ENCODE results near the gene WNT2.
"Not testable (repeated sequence)": the region's sequence is repeated elsewhere in the genome, so short reads cannot be mapped to it uniquely, and the experiment has no call there.

WNT2 gene

DNA sequence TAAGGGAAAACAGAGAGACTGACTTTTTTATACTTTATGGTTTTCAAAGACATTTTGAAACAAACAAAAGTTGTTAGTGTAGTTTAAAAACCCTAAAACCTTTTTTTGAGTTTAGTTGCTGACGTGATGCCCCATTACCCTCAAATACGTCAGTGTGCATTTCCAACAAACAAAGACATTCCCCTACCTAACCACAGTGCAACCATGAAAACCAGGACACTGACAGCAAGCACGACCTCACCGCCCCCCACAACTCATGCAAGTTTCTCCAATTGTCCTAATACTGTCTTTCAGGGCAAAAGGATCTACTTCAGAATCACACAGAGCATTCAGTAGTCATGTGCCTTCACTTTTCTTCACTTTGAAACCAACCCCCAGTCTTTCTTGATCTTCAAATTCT is 75.0 kb downstream of the WNT2 start:
- Histone ChIP-seq H3K4me3 (no peak overlapping the region), H3K9me3 (ENCODE audit: low read depth, low read length) (no peaks in the 10 kb centered on the region; the same call in 1 of the 2 replicates), H3K27ac (no peak overlapping the region), H3K9ac (ENCODE audit: insufficient read length) (no peak overlapping the region), H3K36me3 (ENCODE audit: insufficient read depth, low read length) (no peaks in the 10 kb centered on the region)
- no peak for DNase-seq (ENCODE audit: low read depth, low spot score)
- TF ChIP-seq POLR2AphosphoS5 (IDR thresholded peaks at IDR 0.05; ENCODE audit: borderline replicate concordance, low read depth, low read length) (no peak), FOXP2 (optimal IDR thresholded peaks at IDR 0.05; ENCODE audit: control extremely low read depth, extremely low read length, insufficient read depth) (no peak), EZH2 (IDR thresholded peaks at IDR 0.05) (no peak)

DNA sequence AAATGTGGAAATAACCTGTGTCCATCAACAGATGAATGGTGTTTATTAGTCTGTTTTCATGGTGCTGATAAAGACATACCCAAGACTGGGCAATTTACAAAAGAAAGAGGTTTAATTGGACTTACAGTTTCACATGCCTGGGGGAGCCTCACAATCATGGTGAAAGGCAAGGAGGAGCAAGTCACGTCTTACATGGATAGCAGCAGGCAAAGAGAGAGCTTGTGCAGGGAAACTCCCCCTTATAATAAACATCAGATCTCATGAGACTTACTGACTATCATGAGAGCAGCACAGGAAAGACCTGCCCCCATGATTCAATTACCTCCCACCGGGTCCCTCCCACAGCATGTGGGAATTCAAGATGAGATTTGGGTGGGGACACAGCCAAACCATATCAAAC is 77.2 kb downstream of the WNT2 start:
- not testable (repeated sequence) for DNase-seq (ENCODE audit: low read depth, low spot score); H3K9ac ChIP-seq (ENCODE audit: insufficient read length); H3K36me3 ChIP-seq (ENCODE audit: insufficient read depth, low read length); H3K9me3 ChIP-seq (ENCODE audit: low read depth, low read length); H3K27ac ChIP-seq; H3K4me3 ChIP-seq

DNA sequence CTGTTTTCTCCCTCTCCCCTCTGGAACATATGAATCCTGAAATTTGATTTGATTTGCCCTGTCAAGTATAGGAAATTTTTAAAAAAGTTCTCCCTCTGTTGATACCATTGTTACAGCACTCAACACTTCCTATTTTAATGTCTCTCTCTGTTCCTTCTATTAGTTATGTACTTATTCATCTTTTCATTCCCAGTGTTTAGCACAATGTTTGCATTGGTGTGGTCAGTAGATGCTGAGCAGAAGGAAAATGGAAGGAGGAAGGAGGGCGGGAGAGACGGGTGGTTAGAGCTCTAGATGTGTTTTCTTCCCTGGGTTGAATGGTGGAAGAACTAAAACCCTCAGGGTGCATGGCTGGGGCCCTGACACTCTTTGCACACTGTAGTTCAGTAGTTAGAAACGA is 79.5 kb downstream of the WNT2 start:
- Histone ChIP-seq H3K27ac (no peak overlapping the region), H3K36me3 (ENCODE audit: insufficient read depth, low read length) (no peaks in the 10 kb centered on the region)
- TF ChIP-seq EZH2 (IDR thresholded peaks at IDR 0.05) = no peak
- no peak for TF ChIP-seq POLR2AphosphoS5 (IDR thresholded peaks at IDR 0.05; ENCODE audit: borderline replicate concordance, low read depth, low read length)
- no peak for TF ChIP-seq FOXP2 (optimal IDR thresholded peaks at IDR 0.05; ENCODE audit: control extremely low read depth, extremely low read length, insufficient read depth)

DNA sequence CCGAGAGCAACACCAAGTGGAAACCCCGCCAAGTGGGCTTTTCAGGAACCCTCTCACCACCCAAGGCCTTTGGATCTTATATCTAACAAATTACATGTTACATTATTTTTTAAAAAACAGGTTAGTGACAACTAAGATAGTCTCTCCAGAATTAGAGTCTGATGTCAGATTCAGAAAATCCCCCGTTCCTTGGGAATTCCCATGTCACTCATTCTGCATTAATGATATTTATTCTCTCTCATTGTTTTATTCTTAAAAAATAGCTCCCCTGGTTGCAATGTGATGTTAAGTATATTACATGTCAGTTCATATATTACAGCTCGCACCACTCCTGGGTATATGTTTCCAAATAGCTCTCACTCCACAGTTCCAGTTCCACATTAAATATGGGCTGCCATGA is 81.8 kb downstream of the WNT2 start:
- no peak for DNase-seq (ENCODE audit: low read depth, low spot score)
- Histone ChIP-seq H3K27ac (no peak overlapping the region), H3K4me3 (no peak overlapping the region), H3K9me3 (ENCODE audit: low read depth, low read length) (no peaks in the 10 kb centered on the region; the same call in 1 of the 2 replicates), H3K9ac (ENCODE audit: insufficient read length) (no peak overlapping the region), H3K36me3 (ENCODE audit: insufficient read depth, low read length) (no peaks in the 10 kb centered on the region)
- TF ChIP-seq FOXP2 (optimal IDR thresholded peaks at IDR 0.05; ENCODE audit: control extremely low read depth, extremely low read length, insufficient read depth) (no peak), EZH2 (IDR thresholded peaks at IDR 0.05) (no peak), POLR2AphosphoS5 (IDR thresholded peaks at IDR 0.05; ENCODE audit: borderline replicate concordance, low read depth, low read length) (no peak)

More for the DNA sequence above, 79.5 kb downstream of the WNT2 start:
- Histone ChIP-seq H3K9ac (ENCODE audit: insufficient read length) (no peak overlapping the region), H3K9me3 (ENCODE audit: low read depth, low read length) (no peaks in the 10 kb centered on the region; the same call in 1 of the 2 replicates), H3K4me3 (no peak overlapping the region)
- no peak for DNase-seq (ENCODE audit: low read depth, low spot score)

DNA sequence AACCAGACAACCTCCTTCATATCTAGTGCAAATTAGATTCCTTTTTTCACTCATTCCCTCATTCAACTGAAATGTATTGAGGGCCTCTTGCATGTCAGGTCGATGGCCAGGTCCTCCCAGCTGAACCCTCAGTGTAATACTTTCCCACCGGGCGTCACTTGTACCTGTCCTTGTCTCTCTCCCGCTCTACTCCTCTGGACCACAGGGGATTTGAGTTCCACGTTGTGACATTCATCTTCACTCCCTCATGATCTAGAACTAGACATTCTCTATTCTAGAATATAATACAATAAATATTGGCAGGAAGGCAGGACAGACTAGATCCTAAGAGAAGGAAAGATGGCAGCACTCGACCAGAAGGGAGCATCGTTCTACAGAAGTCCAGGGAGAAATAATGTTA is 83.9 kb downstream of the WNT2 start:
- Histone ChIP-seq H3K4me3 (no peak overlapping the region), H3K27ac (no peak overlapping the region), H3K36me3 (ENCODE audit: insufficient read depth, low read length) (no peaks in the 10 kb centered on the region), H3K9me3 (ENCODE audit: low read depth, low read length) (0 out of 2 replicates have a peak, but pooled peaks cover 5% of the 10 kb centered on the region), H3K9ac (ENCODE audit: insufficient read length) (no peak overlapping the region)
- no peak for TF ChIP-seq FOXP2 (optimal IDR thresholded peaks at IDR 0.05; ENCODE audit: control extremely low read depth, extremely low read length, insufficient read depth)
- no peak for TF ChIP-seq POLR2AphosphoS5 (IDR thresholded peaks at IDR 0.05; ENCODE audit: borderline replicate concordance, low read depth, low read length)
- no peak for TF ChIP-seq EZH2 (IDR thresholded peaks at IDR 0.05)
- DNase-seq (ENCODE audit: low read depth, low spot score) = no peak

DNA sequence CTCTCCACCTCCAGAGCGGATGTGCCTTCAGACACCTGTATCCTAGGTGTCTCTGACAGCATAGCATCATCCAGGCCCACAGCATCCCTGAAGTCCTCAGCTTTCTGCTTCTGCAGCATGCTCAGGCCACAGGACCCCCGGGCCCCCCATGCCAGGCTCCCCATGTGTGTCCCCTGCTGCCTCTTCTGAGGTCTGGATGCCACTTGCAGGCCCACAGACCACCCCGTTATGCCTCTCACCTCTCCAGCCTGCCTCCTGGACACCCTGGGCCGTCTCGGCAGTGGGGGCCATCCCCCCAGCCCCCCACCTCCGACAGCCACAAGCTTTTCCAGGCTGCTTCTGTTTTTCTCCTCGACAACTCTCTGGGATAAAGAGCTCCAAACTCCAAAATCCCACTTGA is 84.4 kb downstream of the WNT2 start:
- H3K4me3 ChIP-seq = no peak overlapping the region
- TF ChIP-seq FOXP2 (optimal IDR thresholded peaks at IDR 0.05; ENCODE audit: control extremely low read depth, extremely low read length, insufficient read depth) (no peak), EZH2 (IDR thresholded peaks at IDR 0.05) (no peak), POLR2AphosphoS5 (IDR thresholded peaks at IDR 0.05; ENCODE audit: borderline replicate concordance, low read depth, low read length) (no peak)
- DNase-seq (ENCODE audit: low read depth, low spot score) = no peak
- no peak overlapping the region for H3K27ac ChIP-seq
- no peaks in the 10 kb centered on the region for H3K36me3 ChIP-seq (ENCODE audit: insufficient read depth, low read length)
- no peak overlapping the region for H3K9ac ChIP-seq (ENCODE audit: insufficient read length)
- 0 out of 2 replicates have a peak, but pooled peaks cover 5% of the 10 kb centered on the region for H3K9me3 ChIP-seq (ENCODE audit: low read depth, low read length)

DNA sequence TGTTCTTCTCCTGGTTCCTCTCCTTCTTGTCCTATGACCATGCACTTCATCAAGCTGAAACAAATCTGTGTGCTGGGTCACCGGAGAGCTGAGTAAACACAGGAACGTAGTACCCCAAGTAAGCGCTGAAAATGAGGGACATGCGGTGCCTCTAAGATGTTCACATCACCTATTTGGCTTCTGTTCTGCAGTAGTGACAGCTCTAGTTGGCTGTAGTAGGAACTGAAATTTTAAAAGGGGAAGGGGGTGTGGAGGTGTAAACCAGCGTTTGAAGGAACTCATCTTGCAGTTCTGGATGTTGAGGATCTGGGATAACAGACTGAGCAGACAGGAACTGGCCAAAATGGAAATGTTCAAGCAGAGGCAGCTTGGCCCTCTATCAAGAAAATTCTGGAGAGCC is 85.2 kb downstream of the WNT2 start:
- H3K27ac ChIP-seq = no peak overlapping the region
- TF ChIP-seq FOXP2 (optimal IDR thresholded peaks at IDR 0.05; ENCODE audit: control extremely low read depth, extremely low read length, insufficient read depth) = no peak
- TF ChIP-seq POLR2AphosphoS5 (IDR thresholded peaks at IDR 0.05; ENCODE audit: borderline replicate concordance, low read depth, low read length) = no peak
- no peak for TF ChIP-seq EZH2 (IDR thresholded peaks at IDR 0.05)
- no peak for DNase-seq (ENCODE audit: low read depth, low spot score)
- no peak overlapping the region for H3K9ac ChIP-seq (ENCODE audit: insufficient read length)
- 0 out of 2 replicates have a peak, but pooled peaks cover 5% of the 10 kb centered on the region for H3K9me3 ChIP-seq (ENCODE audit: low read depth, low read length)
- H3K36me3 ChIP-seq (ENCODE audit: insufficient read depth, low read length) = no peaks in the 10 kb centered on the region
- no peak overlapping the region for H3K4me3 ChIP-seq

DNA sequence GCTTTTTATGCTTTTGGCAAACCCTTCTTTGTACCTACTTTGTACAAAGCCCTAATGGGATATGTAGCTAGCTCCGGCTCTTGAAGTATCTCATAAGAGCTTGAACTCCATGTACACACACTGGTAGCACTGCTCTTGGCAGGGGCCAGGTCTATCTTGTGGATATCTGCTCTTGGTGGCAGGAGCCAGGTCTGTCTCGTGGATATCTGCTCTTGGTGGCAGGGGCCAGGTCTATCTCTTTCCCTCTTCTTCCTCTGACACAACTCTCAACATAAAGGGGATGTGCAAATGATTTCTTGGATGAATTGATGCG is 91.9 kb downstream of the WNT2 start:
- Histone ChIP-seq H3K9ac (ENCODE audit: insufficient read length) (no peak overlapping the region), H3K4me3 (no peak overlapping the region), H3K9me3 (ENCODE audit: low read depth, low read length) (0 out of 2 replicates have a peak, but pooled peaks cover 5% of the 10 kb centered on the region), H3K36me3 (ENCODE audit: insufficient read depth, low read length) (no peaks in the 10 kb centered on the region), H3K27ac (no peak overlapping the region)
- no peak for TF ChIP-seq EZH2 (IDR thresholded peaks at IDR 0.05)
- no peak for TF ChIP-seq FOXP2 (optimal IDR thresholded peaks at IDR 0.05; ENCODE audit: control extremely low read depth, extremely low read length, insufficient read depth)
- no peak for TF ChIP-seq POLR2AphosphoS5 (IDR thresholded peaks at IDR 0.05; ENCODE audit: borderline replicate concordance, low read depth, low read length)
- DNase-seq (ENCODE audit: low read depth, low spot score) = no peak

DNA sequence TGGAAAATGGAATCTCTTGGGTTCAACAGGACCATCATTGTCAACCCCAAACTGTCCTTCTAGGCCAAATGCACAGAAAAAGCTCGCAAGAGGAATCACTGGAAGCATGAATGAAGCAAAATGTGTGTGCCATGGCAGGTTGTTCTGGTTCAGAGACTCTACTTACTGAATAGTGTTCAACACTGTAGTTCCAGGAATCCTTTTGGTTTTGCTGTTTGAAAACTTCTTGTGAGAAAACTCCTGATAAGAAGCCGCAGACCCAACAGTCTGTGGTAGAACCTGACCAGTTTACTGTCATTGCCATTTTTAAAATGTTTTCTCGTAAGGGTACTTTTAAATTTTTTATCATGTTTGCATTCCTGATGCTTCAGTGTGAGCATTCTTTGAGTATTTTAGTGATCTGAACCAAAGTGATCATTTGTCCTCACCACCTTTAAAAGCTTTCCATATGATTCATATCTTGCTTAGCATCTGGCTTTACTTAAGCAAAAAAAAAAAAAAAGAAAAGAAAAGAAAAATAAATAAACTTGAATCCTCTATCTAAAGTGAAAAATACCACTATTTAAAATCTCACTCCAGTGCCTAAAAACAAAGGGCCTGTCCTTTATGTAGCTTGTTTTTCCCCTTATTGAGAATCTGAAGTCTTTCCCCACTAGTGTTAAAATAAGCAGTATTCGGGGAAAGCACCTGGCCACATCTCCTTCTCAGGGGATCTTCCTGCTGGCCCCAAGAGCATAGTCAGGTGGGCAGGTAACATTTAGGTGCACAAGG is 92.4 kb downstream of the WNT2 start:
- no peak for DNase-seq (ENCODE audit: low read depth, low spot score)

More for the DNA sequence above, 92.4 kb downstream of the WNT2 start:
- no peak overlapping the region for H3K4me3 ChIP-seq
- H3K36me3 ChIP-seq (ENCODE audit: insufficient read depth, low read length) = no peaks in the 10 kb centered on the region
- no peak for TF ChIP-seq POLR2AphosphoS5 (IDR thresholded peaks at IDR 0.05; ENCODE audit: borderline replicate concordance, low read depth, low read length)
- TF ChIP-seq EZH2 (IDR thresholded peaks at IDR 0.05) = no peak
- no peak for TF ChIP-seq FOXP2 (optimal IDR thresholded peaks at IDR 0.05; ENCODE audit: control extremely low read depth, extremely low read length, insufficient read depth)
- H3K9ac ChIP-seq (ENCODE audit: insufficient read length) = no peak overlapping the region
- H3K27ac ChIP-seq = no peak overlapping the region
- 0 out of 2 replicates have a peak, but pooled peaks cover 3% of the 10 kb centered on the region for H3K9me3 ChIP-seq (ENCODE audit: low read depth, low read length)
